Skeletal muscle tissue (tissue), 4 donors: Measurements from ENCODE around the gene RND3. TPM values are rescaled to one million over a fixed set of nuclear protein-coding genes. Genes with fewer than 3 reads are reported as not detected.

ENCODE experiments used
- H3K27ac ChIP-seq: one replicate; pipeline ENCODE4 v1.7.0; 2013; ENCODE audit warnings: mild to moderate bottlenecking, low read depth, low read length, inconsistent platforms
- H3K27me3 ChIP-seq, 3 donors: one replicate each; pipeline ENCODE4 v1.7.0; 2013; ENCODE audit warnings: low read length in 3 of 3; ENCODE audit not compliant: control insufficient read depth in 3 of 3, insufficient read depth in 3 of 3
- H3K36me3 ChIP-seq, 3 donors: one replicate each; pipeline ENCODE4 v1.7.0; 2013; ENCODE audit warnings: low read length in 3 of 3; ENCODE audit not compliant: control insufficient read depth in 3 of 3, insufficient read depth in 3 of 3
- H3K4me1 ChIP-seq, 3 donors: one replicate each; pipeline ENCODE4 v1.7.0; 2013; ENCODE audit warnings: low read length in 3 of 3, mild to moderate bottlenecking in 3 of 3; ENCODE audit not compliant: control insufficient read depth in 3 of 3, insufficient read depth in 3 of 3
- H3K4me3 ChIP-seq, 3 donors: one replicate each; pipeline ENCODE4 v1.7.0; 2013; ENCODE audit warnings: low read length in 3 of 3
- H3K9ac ChIP-seq, 3 donors: one replicate each; pipeline ENCODE4 v1.7.0; 2013; ENCODE audit warnings: low read length in 3 of 3, mild to moderate bottlenecking in 3 of 3, moderate library complexity in 2 of 3, low read depth in 1 of 3
- H3K9me3 ChIP-seq, 3 donors: one replicate each; pipeline ENCODE4 v1.7.0; 2013; ENCODE audit warnings: low read length in 3 of 3; ENCODE audit not compliant: control insufficient read depth in 3 of 3
- total RNA-seq: library from RNA; depleted of rRNA; stranded (reverse); fragments of >200 nt; gene quantifications from one replicate; pipeline ENCODE4 v1.2.3, GENCODE V29; 2014
- donor health status: Osteomylitis.

The RND3 gene
- total RNA-seq, 1 donor from 2014 or later: 44.4 TPM

GRCh38 chr2:150467621-150467963, 19.9 kb downstream of the RND3 start:
- H3K27ac ChIP-seq: peak overlapping the region; percentile 34
- peaks cover 5 to 11% (median 11%) of the 10 kb centered on the region in 3 donors for H3K36me3 ChIP-seq
- no peak overlapping the region for H3K9ac ChIP-seq
- H3K27me3 ChIP-seq: no peaks in the 10 kb centered on the region
- peaks cover 0 to 4% (median under 1%) of the 10 kb centered on the region in 3 donors for H3K4me1 ChIP-seq
- H3K9me3 ChIP-seq: no peaks in the 10 kb centered on the region
- no peak overlapping the region for H3K4me3 ChIP-seq

- Histone ChIP-seq H3K27me3 (no peaks in the 10 kb centered on the region), H3K36me3 (peaks cover 5 to 11% (median 11%) of the 10 kb centered on the region in 3 donors), H3K27ac (peak overlapping the region; percentile 34), H3K9ac (no peak overlapping the region), H3K4me3 (no peak overlapping the region), H3K9me3 (no peaks in the 10 kb centered on the region), H3K4me1 (peaks cover 0 to 1% (median 0%) of the 10 kb centered on the region in 3 donors)
Observed at GRCh38 chr2:150466741-150467620, 20.5 kb downstream of the RND3 start.

DNA sequence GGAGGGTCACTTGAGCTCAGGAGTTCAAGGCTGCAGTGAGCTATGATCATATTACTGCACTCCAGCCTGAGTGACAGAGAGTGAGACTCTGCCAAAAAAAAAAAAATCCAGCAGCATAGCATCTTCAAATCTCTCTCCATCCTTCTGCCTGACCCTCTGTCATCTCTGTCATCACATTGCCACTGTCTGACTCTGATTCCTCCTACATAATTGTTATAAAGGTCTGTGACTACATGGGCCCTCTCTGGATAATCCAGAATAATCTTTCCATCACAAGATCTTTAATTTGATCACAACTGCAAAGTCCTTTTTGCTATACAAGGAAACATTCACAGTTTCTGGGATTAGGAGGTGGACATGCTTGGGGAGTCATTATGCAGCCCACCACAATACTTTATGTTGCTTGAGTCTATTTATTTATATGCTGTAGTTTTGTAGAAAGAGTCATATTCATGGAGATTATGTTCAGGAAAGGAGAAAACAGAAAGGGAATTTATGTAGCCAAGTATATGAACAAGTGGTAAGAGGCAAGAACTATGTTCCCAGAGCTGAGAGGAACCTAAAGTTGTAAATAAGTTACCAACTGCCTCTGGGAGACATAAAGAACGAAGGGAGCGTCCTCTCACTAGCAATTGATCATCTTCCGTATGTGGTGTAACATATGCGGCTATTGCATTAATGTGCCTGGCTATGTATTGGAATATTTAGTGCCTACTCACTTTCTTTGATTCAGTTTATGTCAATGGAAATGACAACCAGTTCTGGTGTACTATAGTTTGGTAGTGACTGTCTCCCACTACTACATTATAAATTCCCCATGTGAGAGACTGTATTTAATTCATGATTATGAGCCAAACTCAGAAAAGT, 21.5 kb downstream of the RND3 start:
- H3K27me3 ChIP-seq: no peaks in the 10 kb centered on the region
- no peaks in the 10 kb centered on the region for H3K4me1 ChIP-seq
- peak overlapping the region; percentile 34 for H3K27ac ChIP-seq
- peaks cover 5 to 11% (median 11%) of the 10 kb centered on the region in 3 donors for H3K36me3 ChIP-seq
- H3K4me3 ChIP-seq: no peak overlapping the region
- H3K9me3 ChIP-seq: no peaks in the 10 kb centered on the region
- no peak overlapping the region for H3K9ac ChIP-seq

GRCh38 chr2:150464986-150465385, 22.5 kb downstream of the RND3 start:
- Histone ChIP-seq H3K36me3 (peaks cover 0 to 3% (median 3%) of the 10 kb centered on the region in 3 donors), H3K27ac (no peak overlapping the region), H3K4me1 (no peaks in the 10 kb centered on the region), H3K9ac (no peak overlapping the region), H3K27me3 (no peaks in the 10 kb centered on the region), H3K4me3 (no peak overlapping the region), H3K9me3 (no peaks in the 10 kb centered on the region)

GRCh38 chr2:150464270-150464669, 23.2 kb downstream of the RND3 start:
- Histone ChIP-seq H3K4me1 (no peaks in the 10 kb centered on the region), H3K9ac (no peak overlapping the region), H3K9me3 (no peaks in the 10 kb centered on the region), H3K36me3 (peaks cover 0 to 3% (median 0%) of the 10 kb centered on the region in 3 donors), H3K27ac (no peak overlapping the region), H3K4me3 (no peak overlapping the region), H3K27me3 (no peaks in the 10 kb centered on the region)

GRCh38 chr2:150462770-150463169, 24.7 kb downstream of the RND3 start:
- H3K9ac ChIP-seq: no peak overlapping the region
- H3K27me3 ChIP-seq: no peaks in the 10 kb centered on the region
- H3K4me1 ChIP-seq: no peaks in the 10 kb centered on the region
- H3K4me3 ChIP-seq: no peak overlapping the region
- no peaks in the 10 kb centered on the region for H3K36me3 ChIP-seq
- H3K9me3 ChIP-seq: no peaks in the 10 kb centered on the region
- H3K27ac ChIP-seq: no peak overlapping the region

- Histone ChIP-seq H3K4me1 (no peaks in the 10 kb centered on the region), H3K4me3 (no peak overlapping the region), H3K36me3 (no peaks in the 10 kb centered on the region), H3K9me3 (no peaks in the 10 kb centered on the region), H3K9ac (no peak overlapping the region), H3K27ac (no peak overlapping the region), H3K27me3 (no peaks in the 10 kb centered on the region)
Observed at GRCh38 chr2:150459281-150459680, 28.2 kb downstream of the RND3 start.

GRCh38 chr2:150450765-150451164, 36.7 kb downstream of the RND3 start:
- no peaks in the 10 kb centered on the region for H3K4me1 ChIP-seq
- H3K27me3 ChIP-seq: peaks cover 0 to 2% (median 0%) of the 10 kb centered on the region in 3 donors
- H3K9me3 ChIP-seq: no peaks in the 10 kb centered on the region
- no peak overlapping the region for H3K27ac ChIP-seq
- H3K9ac ChIP-seq: no peak overlapping the region
- H3K36me3 ChIP-seq: no peaks in the 10 kb centered on the region
- no peak overlapping the region for H3K4me3 ChIP-seq

- Histone ChIP-seq H3K9me3 (no peaks in the 10 kb centered on the region), H3K4me3 (no peak overlapping the region), H3K27me3 (peaks cover 0 to 2% (median 0%) of the 10 kb centered on the region in 3 donors), H3K36me3 (no peaks in the 10 kb centered on the region), H3K9ac (no peak overlapping the region), H3K4me1 (no peaks in the 10 kb centered on the region), H3K27ac (no peak overlapping the region)
Observed at GRCh38 chr2:150449856-150450255, 37.6 kb downstream of the RND3 start.

GRCh38 chr2:150445398-150445797, 42.1 kb downstream of the RND3 start:
- Histone ChIP-seq H3K4me3 (no peak overlapping the region), H3K9ac (no peak overlapping the region), H3K9me3 (no peaks in the 10 kb centered on the region), H3K36me3 (no peaks in the 10 kb centered on the region), H3K27me3 (peaks cover 0 to 2% (median 0%) of the 10 kb centered on the region in 3 donors), H3K4me1 (no peaks in the 10 kb centered on the region), H3K27ac (no peak overlapping the region)
